SK-MEL-5 (cell line): ENCODE data around the gene DKKL1. TPM values are rescaled to one million over a fixed set of nuclear protein-coding genes. Genes with fewer than 3 reads are reported as not detected.
A peak's percentile ranks its signal among the peaks of the same experiment; 100 is the strongest.
"Not testable (repeated sequence)": the region's sequence is repeated elsewhere in the genome, so short reads cannot be mapped to it uniquely, and the experiment has no call there.

Source experiments
- DNase-seq: peaks from one replicate; pipeline ENCODE4 v3.0.0-alpha.2; 2016; ENCODE audit warnings: low read depth, low spot score
- in situ Hi-C: cut with HindIII; loops from 2 replicates; pipeline ENCODE4 v1.10.0; 2016; ENCODE audit warnings: low sequenced_read_pairs, high pct_unique_total_duplicates, low pct_unique_long_range_greater_than_20kb
- total RNA-seq: library from RNA; depleted of rRNA; stranded (reverse); fragments of >200 nt; shearing (Covaris generic); gene quantifications from 2 replicates; pipeline ENCODE4 v1.2.3, GENCODE V29; 2014

The DKKL1 gene
- total RNA-seq, 1 experiment from 2014 or later, result 0.53 TPM

DNA sequence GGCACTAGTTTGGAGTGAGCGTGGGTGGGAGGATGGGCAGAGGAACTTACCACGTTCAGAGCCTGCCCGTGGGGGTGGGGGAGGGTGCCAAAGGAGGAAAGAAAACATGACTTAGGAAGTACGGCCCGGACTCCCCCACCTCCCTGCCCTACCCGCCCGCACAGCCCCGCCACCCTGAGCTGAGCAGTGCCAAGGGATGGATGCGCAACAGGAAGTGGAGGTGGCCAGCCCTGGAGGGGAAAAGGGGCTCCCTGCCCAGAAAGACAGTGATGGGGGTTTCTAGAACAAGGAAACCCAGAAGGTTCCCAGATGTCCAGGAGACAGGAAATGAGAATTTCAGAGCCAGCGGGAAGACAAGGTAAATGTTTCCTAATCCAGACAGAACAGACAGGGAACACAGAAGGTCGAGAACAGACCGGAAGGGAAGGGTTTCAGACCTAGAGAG is 7.7 kb upstream of the DKKL1 start:
- in situ Hi-C loops, result no loop called here
- no peak for DNase-seq

DNA sequence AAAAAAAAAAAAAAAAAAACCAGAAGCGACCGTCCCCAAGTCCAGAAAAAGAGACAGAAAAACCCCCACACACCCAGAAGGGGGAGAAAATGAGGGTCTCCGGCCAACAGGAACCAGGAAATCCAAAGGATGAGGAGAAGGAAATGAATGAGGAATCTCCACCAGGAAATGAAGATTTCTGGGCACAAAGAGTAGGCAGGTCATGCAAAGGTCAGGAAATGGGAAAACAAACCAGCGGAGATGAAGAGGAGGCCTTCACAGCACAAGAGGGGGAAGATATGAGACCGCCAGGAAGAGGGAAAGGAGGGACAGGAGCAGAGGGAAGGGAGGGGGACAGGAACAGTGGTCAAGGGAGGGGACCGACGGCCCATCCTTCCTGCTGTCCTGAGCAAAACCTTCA is 7.3 kb upstream of the DKKL1 start:
- in situ Hi-C loops, result no loop called here
- no peak for DNase-seq

DNA sequence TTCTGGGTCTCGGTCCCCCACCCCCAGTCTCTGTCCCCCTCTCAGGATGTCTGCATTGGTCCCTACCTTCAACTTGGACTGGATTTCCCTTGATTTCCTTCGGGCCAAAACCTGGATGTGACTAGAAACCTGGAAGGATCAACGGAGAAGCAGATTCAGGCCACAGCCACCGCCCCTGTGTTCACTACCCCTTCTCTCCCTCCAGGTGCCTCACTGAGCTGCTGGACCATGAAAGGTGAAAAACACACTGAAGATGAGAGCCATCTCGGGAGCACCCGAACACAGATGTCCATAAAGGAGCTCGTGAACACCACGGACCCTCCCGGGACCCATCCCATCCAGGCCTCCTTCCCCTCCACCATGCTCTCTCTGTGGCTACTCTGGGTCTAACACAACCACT is 6.5 kb upstream of the DKKL1 start:
- in situ Hi-C loops, result no loop called here
- DNase-seq, result no peak

DNA sequence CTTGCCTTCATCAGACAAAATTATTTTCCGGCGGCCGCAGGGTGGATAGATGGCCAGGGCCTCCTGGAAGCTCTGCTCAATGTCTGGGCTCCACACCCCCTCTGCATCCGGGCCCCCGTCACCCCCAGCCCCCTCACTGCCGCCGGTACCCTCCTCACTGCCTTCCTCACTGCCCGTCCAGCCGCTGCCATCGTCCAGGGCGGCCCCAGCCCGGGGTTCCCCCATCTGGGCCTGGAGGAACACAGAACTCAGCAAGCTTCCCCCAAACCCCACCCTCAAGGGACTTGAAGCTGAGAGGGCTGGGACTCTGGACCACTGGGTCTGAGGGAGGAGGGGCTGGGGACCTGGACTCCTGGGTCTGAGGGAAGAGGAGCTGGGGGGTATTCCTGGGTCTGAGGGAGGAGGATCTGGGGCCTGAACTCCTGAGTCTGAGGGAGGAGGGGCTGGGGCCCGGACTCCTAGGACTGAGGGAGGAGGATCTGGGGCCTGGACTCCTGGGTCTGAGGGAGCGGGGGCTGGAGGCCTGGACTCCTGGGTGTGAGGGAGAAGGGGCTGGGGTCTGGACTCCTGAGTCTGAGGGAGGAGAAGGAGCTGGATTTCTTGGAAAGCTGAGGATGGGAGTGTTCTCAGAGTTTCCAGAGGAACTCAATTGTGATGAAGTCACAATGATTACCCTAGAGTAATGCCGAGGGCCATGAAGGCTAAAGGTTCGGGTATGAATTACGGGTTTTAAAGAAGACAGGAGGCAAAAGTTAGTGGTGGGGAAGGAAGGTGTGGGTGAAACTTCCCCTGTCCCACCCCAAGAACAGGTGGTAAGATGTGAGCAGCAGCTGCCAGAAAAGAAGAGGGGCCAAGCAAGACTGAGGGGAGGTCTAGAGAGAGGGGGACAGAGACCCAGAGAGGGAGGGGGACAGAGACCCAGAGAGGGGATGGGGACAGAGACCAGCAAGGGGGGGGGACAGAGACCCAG is 3.5 kb upstream of the DKKL1 start:
- no peak for DNase-seq
- in situ Hi-C loops, result no loop called here

- in situ Hi-C loops, result no loop called here
- DNase-seq, result peak; percentile 70
Measured at GRCh38 chr19:49361438-49362047, 2.1 kb upstream of the DKKL1 start.

- in situ Hi-C loops, result no loop called here
- peak; percentile 52 for DNase-seq
Measured at GRCh38 chr19:49362048-49362928, 1.4 kb upstream of the DKKL1 start, which contains the start of gene TEAD2. TSS of gene TEAD2 (minus strand) at chr19:49362416. CDS start at chr19:49360075, 2,341 bp downstream.

- DNase-seq, result no peak
- in situ Hi-C loops, result no loop called here
Measured at GRCh38 chr19:49362929-49363267, 779 bp upstream of the DKKL1 start.

GRCh38 chr19:49364083-49364737 is 533 bp downstream of the DKKL1 start:
- in situ Hi-C loops, result no loop called here

DNA sequence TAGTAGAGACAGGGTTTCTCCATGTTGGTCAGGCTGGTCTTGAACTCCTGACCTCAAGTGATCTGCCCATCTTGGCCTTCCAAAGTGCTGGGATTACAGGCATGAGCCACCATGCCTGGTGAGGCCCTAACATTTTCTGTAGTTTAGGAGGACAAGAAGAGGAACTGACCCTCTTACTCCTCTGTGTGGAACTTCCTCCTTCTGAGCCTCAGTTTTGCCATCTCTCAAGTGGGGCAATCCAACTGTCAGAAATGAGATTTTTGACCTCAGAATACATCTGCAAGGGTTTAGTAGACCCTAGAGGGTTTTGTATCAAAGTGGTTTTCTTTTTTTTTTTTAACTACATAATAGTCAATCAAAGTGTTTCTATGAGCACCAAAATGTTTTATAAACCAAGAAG is 2.4 kb downstream of the DKKL1 start:
- in situ Hi-C loops, result no loop called here
- DNase-seq, result no peak

More at GRCh38 chr19:49364083-49364737, 533 bp downstream of the DKKL1 start:
- no peak for DNase-seq

DNA sequence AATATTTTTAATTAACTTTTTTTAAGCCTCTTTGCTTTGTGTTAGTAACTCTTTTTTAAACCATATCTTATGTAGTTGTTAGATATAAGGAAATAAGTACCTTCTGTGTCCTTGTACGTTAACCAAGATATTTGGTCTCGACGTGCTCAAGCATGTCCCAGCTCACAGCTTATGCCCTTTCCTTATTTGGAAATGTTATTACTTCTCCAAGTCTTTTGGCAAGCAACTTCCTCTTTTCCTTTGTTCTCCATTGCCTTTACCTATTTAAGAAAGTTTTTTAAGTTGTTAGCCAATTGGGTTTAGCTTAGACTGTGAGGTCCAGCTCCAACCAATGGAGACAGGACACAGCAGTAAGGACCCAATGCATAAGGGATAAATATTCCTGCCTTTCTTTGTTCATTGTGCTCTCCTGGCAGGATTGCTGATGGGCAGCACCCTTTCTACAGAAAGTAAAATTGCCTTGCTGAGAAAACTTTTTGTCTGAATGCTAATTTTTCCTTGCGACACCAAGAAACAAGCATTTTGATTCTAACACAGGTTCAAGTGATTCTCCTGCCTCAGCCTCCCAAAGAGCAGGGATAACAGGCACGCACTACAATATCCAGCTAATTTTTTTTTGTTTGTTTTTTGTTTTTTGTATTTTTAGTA is 5.2 kb downstream of the DKKL1 start:
- no peak for DNase-seq
- in situ Hi-C loops, result no loop called here

DNA sequence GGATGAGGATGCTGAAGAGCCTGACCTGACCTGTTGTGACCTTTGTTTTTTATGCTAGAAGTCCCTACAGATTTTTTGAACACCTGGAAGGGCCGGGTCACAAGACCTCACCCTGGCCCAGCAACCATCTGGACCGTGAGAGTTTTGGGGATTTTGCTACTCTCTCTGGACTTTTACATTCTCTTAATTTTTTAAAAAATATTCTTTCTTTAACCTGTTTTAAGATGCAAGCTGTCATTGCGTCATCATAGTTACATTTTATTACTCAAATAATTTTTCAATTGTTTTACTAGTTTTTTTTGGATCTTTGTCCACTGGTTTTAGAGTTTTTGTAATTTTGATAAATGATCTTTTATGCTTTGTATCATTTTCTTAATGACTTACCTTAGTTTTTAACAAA is 7.5 kb downstream of the DKKL1 start:
- no peak for DNase-seq
- in situ Hi-C loops, result no loop called here

DNA sequence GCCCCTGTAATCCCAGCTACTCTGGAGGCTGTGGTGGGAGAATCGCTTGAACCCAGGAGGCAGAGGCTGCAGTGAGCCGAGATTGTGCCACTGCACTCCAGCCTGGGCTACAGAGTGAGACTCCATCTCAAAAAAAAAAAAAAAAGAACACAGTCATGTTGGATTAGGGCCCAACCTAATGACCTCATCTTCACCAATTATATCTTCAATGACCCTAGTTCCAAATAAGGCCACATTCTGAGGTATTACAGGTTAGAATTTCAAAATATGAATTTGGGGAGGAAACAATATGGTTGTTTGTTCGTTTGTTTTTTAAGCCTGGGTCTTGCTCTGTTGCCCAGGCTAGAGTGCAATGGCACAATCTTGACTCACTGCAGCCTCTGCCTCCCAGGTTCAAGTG is 9.5 kb downstream of the DKKL1 start:
- DNase-seq, in situ Hi-C loops: not testable (repeated sequence)

DNA sequence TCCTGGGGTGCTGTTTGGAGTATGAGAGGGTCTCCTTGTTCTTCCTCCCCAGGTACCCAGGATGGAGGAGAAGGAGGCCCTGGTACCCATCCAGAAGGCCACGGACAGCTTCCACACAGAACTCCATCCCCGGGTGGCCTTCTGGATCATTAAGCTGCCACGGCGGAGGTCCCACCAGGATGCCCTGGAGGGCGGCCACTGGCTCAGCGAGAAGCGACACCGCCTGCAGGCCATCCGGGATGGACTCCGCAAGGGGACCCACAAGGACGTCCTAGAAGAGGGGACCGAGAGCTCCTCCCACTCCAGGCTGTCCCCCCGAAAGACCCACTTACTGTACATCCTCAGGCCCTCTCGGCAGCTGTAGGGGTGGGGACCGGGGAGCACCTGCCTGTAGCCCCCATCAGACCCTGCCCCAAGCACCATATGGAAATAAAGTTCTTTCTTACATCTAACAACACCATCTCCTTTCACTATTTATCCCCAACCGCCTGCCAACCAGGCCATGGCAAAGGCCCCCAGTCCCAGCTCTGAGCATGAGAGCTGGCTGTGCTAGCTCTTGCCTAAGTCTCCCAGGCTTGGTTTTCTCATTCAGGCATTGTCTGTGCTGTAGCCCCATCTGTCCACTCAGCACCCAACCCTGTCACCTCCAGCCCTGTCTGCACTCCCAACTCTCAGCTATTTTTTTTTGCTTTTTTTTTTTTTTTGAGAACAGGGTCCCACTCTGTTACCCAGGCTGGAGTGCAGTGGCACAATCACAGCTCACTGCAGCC is 11.2 kb downstream of the DKKL1 start:
- in situ Hi-C loops, result no loop called here
- no peak for DNase-seq

GRCh38 chr19:49378512-49378911 is 14.8 kb downstream of the DKKL1 start:
- in situ Hi-C loops, result no loop called here

DNA sequence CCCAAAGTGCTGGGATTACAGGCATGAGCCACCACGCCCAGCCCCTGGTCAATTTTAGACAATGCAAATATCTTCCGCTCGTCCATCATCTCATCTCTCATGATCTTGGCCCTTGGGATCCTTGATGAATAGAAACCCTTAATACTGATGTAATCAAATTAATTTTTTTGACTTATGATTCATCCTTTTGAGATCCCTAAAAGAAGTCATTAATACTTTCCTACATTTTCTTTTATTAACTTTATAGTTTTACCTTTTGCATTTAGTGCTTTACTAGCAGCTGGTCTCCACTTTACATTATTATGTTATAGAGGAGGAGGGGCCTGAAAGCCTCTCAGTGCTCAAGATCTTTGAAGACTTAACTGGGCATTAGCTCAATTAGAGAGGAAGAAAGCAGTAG is 16.7 kb downstream of the DKKL1 start:
- in situ Hi-C loops, result no loop called here
- DNase-seq, result no peak

More at GRCh38 chr19:49378512-49378911, 14.8 kb downstream of the DKKL1 start:
- no peak for DNase-seq

- DNase-seq, result no peak
- in situ Hi-C loops, result no loop called here
Measured at GRCh38 chr19:49382639-49383038, 19.0 kb downstream of the DKKL1 start.
